HUES48 (cell line): ENCODE measurements around the gene CAVIN3.
"Not testable (repeated sequence)": the region's sequence is repeated elsewhere in the genome, so short reads cannot be mapped to it uniquely, and the experiment has no call there.

Experiments used
- H3K27ac ChIP-seq: one replicate; pipeline ENCODE4 v1.7.0; 2013; ENCODE audit warnings: low read depth, low read length, inconsistent platforms
- H3K27me3 ChIP-seq: 2 replicates; pipeline ENCODE4 v1.6.1; 2013; ENCODE audit warnings: mild to moderate bottlenecking, low read length; ENCODE audit not compliant: control insufficient read depth, insufficient read depth
- H3K36me3 ChIP-seq: 2 replicates; pipeline ENCODE4 v1.6.1; 2013; ENCODE audit warnings: low read length; ENCODE audit not compliant: control insufficient read depth, insufficient read depth
- H3K4me1 ChIP-seq: 2 replicates; pipeline ENCODE4 v1.6.1; 2013; ENCODE audit warnings: mild to moderate bottlenecking, low read length; ENCODE audit not compliant: control insufficient read depth, insufficient read depth
- H3K4me3 ChIP-seq: 2 replicates; pipeline ENCODE4 v1.5.1; 2013; ENCODE audit warnings: mild to moderate bottlenecking, low read depth, low read length
- H3K9ac ChIP-seq: 2 replicates; pipeline ENCODE4 v1.6.1; 2013; ENCODE audit warnings: mild to moderate bottlenecking, low read depth, low read length, moderate library complexity
- H3K9me3 ChIP-seq: 2 replicates; pipeline ENCODE4 v1.6.1; 2013; ENCODE audit warnings: low read length; ENCODE audit not compliant: control insufficient read depth, insufficient read depth

The CAVIN3 gene

DNA sequence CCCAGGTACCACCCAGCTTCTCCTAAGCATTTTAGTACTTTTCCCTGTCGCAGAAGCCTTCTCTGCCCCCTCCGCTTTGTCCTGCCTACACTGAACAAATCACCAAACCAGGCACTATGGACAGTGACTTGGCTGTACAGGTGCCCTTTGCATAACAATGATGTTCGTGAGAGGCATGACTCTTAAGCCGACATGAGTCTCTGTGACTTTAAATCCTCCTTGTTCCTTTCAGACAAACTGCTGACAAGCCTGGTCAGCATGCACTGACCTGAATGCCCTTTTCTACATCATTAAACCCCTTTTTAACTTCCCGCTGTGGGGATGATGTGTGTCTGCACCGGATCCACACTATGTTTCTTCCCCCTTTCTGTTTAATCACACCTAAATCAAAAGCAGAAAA lies 16.6 kb downstream of the CAVIN3 start:
- Histone ChIP-seq H3K27me3 (no peaks in the 10 kb centered on the region), H3K4me1 (peaks cover 60% of the 10 kb centered on the region), H3K9me3 (no peaks in the 10 kb centered on the region), H3K36me3 (no peaks in the 10 kb centered on the region), H3K27ac (peak overlapping the region; percentile 92), H3K9ac (peak overlapping the region; percentile 57; the same call in 1 of the 2 replicates), H3K4me3 (peak overlapping the region; percentile 28; the same call in 1 of the 2 replicates)

GRCh38 chr11:6301096-6301495 lies 19.2 kb downstream of the CAVIN3 start:
- Histone ChIP-seq H3K27ac (no peak overlapping the region), H3K4me1 (peaks cover 52% of the 10 kb centered on the region), H3K27me3 (no peaks in the 10 kb centered on the region), H3K9ac (no peak overlapping the region), H3K9me3 (no peaks in the 10 kb centered on the region), H3K36me3 (no peaks in the 10 kb centered on the region), H3K4me3 (no peak overlapping the region)

DNA sequence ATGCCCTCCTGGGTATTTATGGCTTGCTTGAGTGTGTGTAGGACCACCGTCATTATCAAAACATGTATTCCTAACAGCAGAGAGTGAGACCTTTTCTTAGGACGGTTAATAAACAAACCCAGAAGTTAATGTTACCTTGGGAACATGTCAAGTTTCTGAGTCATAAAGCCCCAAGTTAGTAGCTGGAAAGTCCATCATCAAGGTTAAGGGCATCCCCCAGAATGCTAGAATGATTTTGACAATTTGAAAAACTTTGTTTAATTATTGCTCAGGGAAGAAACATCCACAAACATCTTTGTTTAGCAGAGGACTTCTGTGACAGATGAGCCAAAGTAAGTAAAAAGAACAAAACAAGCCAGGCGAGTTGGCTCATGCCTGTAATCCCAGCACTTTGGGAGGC lies 20.0 kb downstream of the CAVIN3 start:
- H3K27me3 ChIP-seq: no peaks in the 10 kb centered on the region
- H3K9ac ChIP-seq: no peak overlapping the region
- no peaks in the 10 kb centered on the region for H3K9me3 ChIP-seq
- no peaks in the 10 kb centered on the region for H3K36me3 ChIP-seq
- H3K4me1 ChIP-seq: peaks cover 52% of the 10 kb centered on the region
- H3K27ac ChIP-seq: no peak overlapping the region
- H3K4me3 ChIP-seq: no peak overlapping the region

- no peak overlapping the region for H3K4me3 ChIP-seq
- 0 out of 2 replicates have a peak, but pooled peaks cover 3% of the 10 kb centered on the region for H3K27me3 ChIP-seq
- H3K36me3 ChIP-seq: no peaks in the 10 kb centered on the region
- H3K4me1 ChIP-seq: peaks cover 35% of the 10 kb centered on the region
- no peak overlapping the region for H3K9ac ChIP-seq
- H3K27ac ChIP-seq: no peak overlapping the region
- no peaks in the 10 kb centered on the region for H3K9me3 ChIP-seq
These were observed 21.7 kb downstream of the CAVIN3 start for GRCh38 chr11:6298605-6299004.

DNA sequence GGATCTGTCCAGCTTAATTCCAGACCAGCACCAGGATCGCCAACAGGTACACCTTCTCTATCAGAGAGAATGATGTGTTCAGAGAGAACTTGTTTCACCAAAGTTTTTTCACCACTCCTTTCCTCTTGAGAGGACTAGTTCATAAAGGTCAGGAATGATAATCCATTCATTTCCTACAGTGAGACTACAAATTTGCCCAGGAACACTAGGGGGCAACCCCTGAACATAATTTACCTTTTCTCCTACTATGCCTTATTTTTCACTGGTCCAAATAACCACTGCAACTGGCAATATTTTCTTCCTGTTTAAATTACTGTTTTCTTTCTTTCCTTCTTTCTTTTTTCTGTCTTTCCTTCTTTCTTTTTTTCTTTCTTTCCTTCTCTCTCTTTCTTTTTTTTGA lies 22.5 kb downstream of the CAVIN3 start:
- H3K4me1 ChIP-seq: peaks cover 29% of the 10 kb centered on the region

DNA sequence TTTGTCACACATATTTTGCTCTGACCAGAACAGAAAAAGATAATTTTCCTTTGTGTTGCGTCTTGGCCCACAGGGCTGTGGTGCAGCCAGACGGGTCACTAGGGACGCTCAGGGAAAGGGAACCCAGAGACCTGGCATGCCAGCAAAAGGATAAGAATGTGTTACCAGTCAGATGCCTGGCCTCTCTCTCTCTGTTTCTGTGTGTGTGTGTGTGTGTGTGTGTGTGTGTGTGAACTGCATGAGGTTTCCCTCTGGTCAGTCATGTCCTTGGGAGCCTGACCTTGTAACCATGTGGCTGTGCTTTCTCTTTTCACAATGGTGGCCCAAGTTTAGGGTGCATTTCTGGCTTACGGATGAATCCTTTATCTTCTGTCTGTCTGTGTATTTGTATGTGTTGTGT lies 35.3 kb downstream of the CAVIN3 start:
- Histone ChIP-seq H3K4me1 (peaks cover 35% of the 10 kb centered on the region), H3K4me3 (no peak overlapping the region), H3K36me3 (no peaks in the 10 kb centered on the region), H3K27me3 (peaks cover 96% of the 10 kb centered on the region), H3K9me3 (no peaks in the 10 kb centered on the region), H3K9ac (no peak overlapping the region), H3K27ac (no peak overlapping the region)

More for the DNA sequence above, 22.5 kb downstream of the CAVIN3 start:
- Histone ChIP-seq H3K9ac (no peak overlapping the region), H3K27me3 (peaks cover 4% of the 10 kb centered on the region; the same call in 1 of the 2 replicates), H3K36me3 (no peaks in the 10 kb centered on the region), H3K4me3 (no peak overlapping the region), H3K27ac (no peak overlapping the region), H3K9me3 (no peaks in the 10 kb centered on the region)

DNA sequence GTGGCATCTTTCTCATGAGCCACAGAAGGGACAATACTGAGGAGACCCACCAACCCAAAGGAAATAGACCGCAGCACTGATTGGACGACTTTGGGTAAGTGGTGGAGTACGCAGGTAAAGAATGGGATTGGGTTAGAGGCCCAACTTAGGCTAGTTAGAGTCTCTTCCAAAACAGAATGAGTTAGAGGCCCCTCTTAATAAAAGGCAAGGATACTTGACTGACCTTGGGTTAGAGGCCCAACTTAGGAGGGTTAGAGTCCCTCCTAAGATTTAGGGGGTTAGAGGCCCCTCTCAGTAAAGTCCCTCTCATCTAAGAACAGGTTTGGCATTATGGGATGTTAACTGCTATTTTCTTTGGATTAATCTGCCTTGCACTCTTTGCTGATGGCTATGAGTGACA lies 36.1 kb downstream of the CAVIN3 start:
- Histone ChIP-seq H3K27ac (no peak overlapping the region), H3K9ac (no peak overlapping the region), H3K27me3 (peaks cover 94% of the 10 kb centered on the region), H3K36me3 (no peaks in the 10 kb centered on the region), H3K4me1 (peaks cover 29% of the 10 kb centered on the region), H3K9me3 (no peaks in the 10 kb centered on the region), H3K4me3 (no peak overlapping the region)

GRCh38 chr11:6283453-6284023 lies 36.8 kb downstream of the CAVIN3 start:
- H3K4me1 ChIP-seq: peaks cover 22% of the 10 kb centered on the region
- no peak overlapping the region for H3K9ac ChIP-seq
- H3K9me3 ChIP-seq: no peaks in the 10 kb centered on the region
- no peak overlapping the region for H3K27ac ChIP-seq
- peaks cover 94% of the 10 kb centered on the region for H3K27me3 ChIP-seq
- no peak overlapping the region for H3K4me3 ChIP-seq
- no peaks in the 10 kb centered on the region for H3K36me3 ChIP-seq

DNA sequence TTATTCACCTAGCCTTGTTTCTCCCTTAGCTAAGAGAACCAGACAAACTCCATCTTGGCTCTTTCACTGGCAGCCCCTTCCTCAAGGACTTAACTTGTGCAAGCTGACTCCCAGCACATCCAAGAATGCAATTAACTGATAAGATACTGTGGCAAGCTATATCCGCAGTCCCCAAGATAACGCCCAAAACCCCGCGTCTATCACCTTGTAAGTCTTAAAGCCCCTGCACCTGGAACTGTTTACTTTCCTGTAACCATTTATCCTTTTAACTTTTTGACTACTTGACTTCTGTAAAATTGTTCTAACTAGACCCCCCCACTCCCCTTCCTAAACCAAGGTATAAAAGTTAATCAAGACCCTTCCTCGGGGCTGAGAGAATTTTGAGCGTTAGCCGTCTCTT lies 39.5 kb downstream of the CAVIN3 start:
- Histone ChIP-seq H3K27ac (peak overlapping the region; percentile 42), H3K27me3 (peaks cover 69% of the 10 kb centered on the region), H3K4me1 (peaks cover 14% of the 10 kb centered on the region)
- not testable (repeated sequence) for H3K9ac ChIP-seq, H3K4me3 ChIP-seq, H3K9me3 ChIP-seq, H3K36me3 ChIP-seq

- no peak overlapping the region for H3K9ac ChIP-seq
- H3K27me3 ChIP-seq: peaks cover 4% of the 10 kb centered on the region
- H3K36me3 ChIP-seq: no peaks in the 10 kb centered on the region
- no peaks in the 10 kb centered on the region for H3K9me3 ChIP-seq
- no peaks in the 10 kb centered on the region for H3K4me1 ChIP-seq
- H3K27ac ChIP-seq: no peak overlapping the region
- no peak overlapping the region for H3K4me3 ChIP-seq
These were observed 47.1 kb downstream of the CAVIN3 start for GRCh38 chr11:6273188-6273587.

- Histone ChIP-seq H3K27me3 (peaks cover 4% of the 10 kb centered on the region), H3K9me3 (no peaks in the 10 kb centered on the region), H3K4me1 (no peaks in the 10 kb centered on the region), H3K36me3 (no peaks in the 10 kb centered on the region), H3K27ac (no peak overlapping the region), H3K4me3 (no peak overlapping the region), H3K9ac (no peak overlapping the region)
These were observed 48.7 kb downstream of the CAVIN3 start for GRCh38 chr11:6271598-6271997.
